Muscle layer of colon (tissue), 2 donors: Measurements from ENCODE around the gene ASXL3.

Source experiments
- H3K27ac ChIP-seq: one replicate; pipeline ENCODE4 v1.7.0; 2013; ENCODE audit warnings: low read depth, mild to moderate bottlenecking, low read length, moderate library complexity
- H3K27me3 ChIP-seq, 2 donors: one replicate each; pipeline ENCODE4 v1.7.0; 2013; ENCODE audit warnings: low read length in 2 of 2, mild to moderate bottlenecking in 2 of 2; ENCODE audit not compliant: insufficient read depth in 2 of 2, control insufficient read depth in 1 of 2
- H3K36me3 ChIP-seq: one replicate; pipeline ENCODE4 v1.7.0; 2013; ENCODE audit warnings: mild to moderate bottlenecking, low read length; ENCODE audit not compliant: insufficient read depth
- H3K4me1 ChIP-seq: one replicate; pipeline ENCODE4 v1.7.0; 2013; ENCODE audit warnings: mild to moderate bottlenecking, low read length; ENCODE audit not compliant: insufficient read depth
- H3K4me3 ChIP-seq, 2 donors: one replicate each; pipeline ENCODE4 v1.7.0; 2013; ENCODE audit warnings: low read length in 2 of 2, low read depth in 1 of 2, mild to moderate bottlenecking in 1 of 2, moderate library complexity in 1 of 2
- H3K9ac ChIP-seq: one replicate; pipeline ENCODE4 v1.7.0; 2013; ENCODE audit warnings: low read length
- H3K9me3 ChIP-seq: one replicate; pipeline ENCODE4 v1.7.0; 2013; ENCODE audit warnings: mild to moderate bottlenecking, low read length
- donor health status: abdominal sarcoma.
- donor health status: Adenocarcinoma of cecum.

ASXL3 gene

DNA sequence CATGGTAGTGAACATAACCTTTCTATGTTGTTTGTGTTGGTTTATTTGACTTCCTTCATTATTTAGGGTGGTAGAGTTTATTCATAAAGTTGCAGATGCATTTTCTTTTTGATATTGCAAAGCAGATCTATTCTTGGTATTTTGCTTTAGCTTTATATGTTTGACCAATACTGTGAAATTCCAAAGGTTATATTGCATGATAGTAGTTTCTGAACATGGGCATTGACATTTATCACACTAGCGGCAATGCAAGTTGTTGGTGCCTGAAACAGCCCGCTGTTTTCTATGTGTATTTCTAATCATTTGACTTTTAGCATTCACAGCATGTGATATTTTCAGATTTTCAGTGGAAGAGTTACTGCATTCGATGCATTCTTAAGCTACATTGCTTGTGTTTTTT is 87.2 kb downstream of the ASXL3 start:
- H3K9me3 ChIP-seq, result no peaks in the 10 kb centered on the region
- H3K9ac ChIP-seq, result no peak overlapping the region
- no peaks in the 10 kb centered on the region for H3K27me3 ChIP-seq
- no peaks in the 10 kb centered on the region for H3K36me3 ChIP-seq
- no peaks in the 10 kb centered on the region for H3K4me1 ChIP-seq
- H3K4me3 ChIP-seq, result no peak overlapping the region
- no peak overlapping the region for H3K27ac ChIP-seq

DNA sequence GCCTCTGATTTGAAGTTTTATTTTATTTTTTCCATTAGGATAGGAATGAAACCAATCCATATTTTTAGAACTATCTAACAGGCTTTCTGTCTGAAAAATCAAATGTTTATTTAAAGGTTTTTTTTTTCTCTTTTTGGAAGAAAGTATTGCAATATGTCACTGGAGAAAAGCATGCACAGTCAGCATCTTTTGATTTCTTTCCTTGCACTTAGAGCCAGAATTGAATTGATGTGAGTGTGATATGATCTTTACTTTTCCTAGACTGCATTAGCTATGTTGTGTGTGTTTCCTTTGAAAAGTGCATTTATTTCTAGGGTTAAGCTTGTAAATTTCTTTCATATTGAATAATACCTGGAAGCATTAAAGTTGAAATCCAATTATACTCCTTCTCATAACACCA is 87.6 kb downstream of the ASXL3 start:
- H3K9me3 ChIP-seq, result no peaks in the 10 kb centered on the region
- H3K4me1 ChIP-seq, result no peaks in the 10 kb centered on the region
- no peak overlapping the region for H3K4me3 ChIP-seq
- no peaks in the 10 kb centered on the region for H3K27me3 ChIP-seq
- H3K9ac ChIP-seq, result no peak overlapping the region
- H3K36me3 ChIP-seq, result no peaks in the 10 kb centered on the region
- no peak overlapping the region for H3K27ac ChIP-seq

DNA sequence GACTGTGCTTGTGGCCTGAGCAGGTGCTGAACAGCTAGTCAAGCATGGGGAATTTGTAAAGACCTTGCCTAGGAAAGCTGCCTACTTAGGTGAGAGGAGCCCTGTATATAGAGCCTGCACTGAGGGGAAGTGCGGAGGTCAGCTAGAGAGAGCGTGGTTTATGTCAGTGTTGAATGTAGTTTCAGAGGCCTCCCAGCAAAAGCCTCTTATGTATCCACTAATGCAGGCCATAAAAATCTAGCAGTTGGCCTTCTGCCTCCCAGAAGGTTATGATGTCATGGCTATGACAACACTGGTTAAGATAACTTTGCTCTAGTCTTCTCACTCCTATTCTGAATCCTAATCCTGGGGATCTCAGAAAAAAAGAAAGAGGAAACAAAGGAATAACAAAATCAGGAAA is 88.9 kb downstream of the ASXL3 start:
- Histone ChIP-seq H3K4me1 (no peaks in the 10 kb centered on the region), H3K9me3 (no peaks in the 10 kb centered on the region), H3K4me3 (no peak overlapping the region), H3K27ac (no peak overlapping the region), H3K27me3 (no peaks in the 10 kb centered on the region), H3K36me3 (no peaks in the 10 kb centered on the region), H3K9ac (no peak overlapping the region)

GRCh38 chr18:33669589-33669988 is 91.6 kb downstream of the ASXL3 start:
- no peak overlapping the region for H3K9ac ChIP-seq
- H3K27me3 ChIP-seq, result no peaks in the 10 kb centered on the region
- H3K27ac ChIP-seq, result no peak overlapping the region
- H3K4me1 ChIP-seq, result no peaks in the 10 kb centered on the region
- no peaks in the 10 kb centered on the region for H3K9me3 ChIP-seq
- no peak overlapping the region for H3K4me3 ChIP-seq
- H3K36me3 ChIP-seq, result no peaks in the 10 kb centered on the region

DNA sequence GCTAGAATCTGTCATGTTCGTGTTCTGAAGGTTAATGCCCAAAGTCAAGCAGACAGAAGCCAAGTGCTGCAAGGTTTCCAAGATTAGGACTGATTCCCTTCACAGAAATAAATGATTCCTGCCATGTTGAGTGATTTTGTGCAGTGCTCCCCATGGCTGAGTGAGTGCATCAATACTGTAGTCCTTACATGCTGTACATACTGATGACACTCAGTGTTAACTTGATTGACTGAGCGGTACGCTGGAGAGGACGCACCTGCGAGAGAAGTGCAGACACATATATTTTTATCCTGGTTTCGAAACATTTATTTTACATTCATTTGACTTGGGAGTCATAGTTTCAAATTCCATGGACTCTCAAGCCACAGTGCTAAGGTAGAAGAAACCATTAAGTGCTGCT is 92.0 kb downstream of the ASXL3 start:
- Histone ChIP-seq H3K27me3 (no peaks in the 10 kb centered on the region), H3K27ac (no peak overlapping the region), H3K9me3 (no peaks in the 10 kb centered on the region), H3K4me3 (no peak overlapping the region), H3K4me1 (no peaks in the 10 kb centered on the region), H3K9ac (no peak overlapping the region), H3K36me3 (no peaks in the 10 kb centered on the region)

- no peaks in the 10 kb centered on the region for H3K4me1 ChIP-seq
- H3K9ac ChIP-seq, result no peak overlapping the region
- H3K27ac ChIP-seq, result no peak overlapping the region
- H3K27me3 ChIP-seq, result no peaks in the 10 kb centered on the region
- H3K9me3 ChIP-seq, result no peaks in the 10 kb centered on the region
- H3K36me3 ChIP-seq, result no peaks in the 10 kb centered on the region
- H3K4me3 ChIP-seq, result no peak overlapping the region
These were observed 95.7 kb downstream of the ASXL3 start for GRCh38 chr18:33673689-33674088.

DNA sequence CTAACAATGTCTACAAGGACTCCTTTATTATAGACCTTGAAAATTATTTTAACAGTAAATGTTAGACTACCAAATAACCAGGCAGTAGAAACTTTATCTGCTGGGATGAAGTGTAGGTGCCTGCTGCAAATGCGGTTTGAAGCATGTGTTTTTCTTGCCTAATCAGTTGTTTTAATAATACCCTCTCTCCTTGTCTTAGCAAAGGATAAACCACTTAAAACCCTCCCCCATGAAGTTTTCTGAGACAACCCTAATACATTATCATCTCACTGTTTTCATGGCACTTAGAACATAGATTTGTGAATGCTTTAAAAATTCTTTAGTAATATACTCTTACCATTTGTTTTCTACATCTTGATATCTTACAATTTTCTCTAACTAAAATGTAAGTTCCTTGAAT is 98.6 kb downstream of the ASXL3 start:
- H3K36me3 ChIP-seq, result no peaks in the 10 kb centered on the region
- H3K4me1 ChIP-seq, result no peaks in the 10 kb centered on the region
- no peak overlapping the region for H3K9ac ChIP-seq
- H3K27me3 ChIP-seq, result no peaks in the 10 kb centered on the region
- no peaks in the 10 kb centered on the region for H3K9me3 ChIP-seq
- no peak overlapping the region for H3K4me3 ChIP-seq
- H3K27ac ChIP-seq, result no peak overlapping the region

- Histone ChIP-seq H3K27ac (no peak overlapping the region), H3K4me1 (no peaks in the 10 kb centered on the region), H3K9me3 (no peaks in the 10 kb centered on the region), H3K36me3 (no peaks in the 10 kb centered on the region), H3K27me3 (no peaks in the 10 kb centered on the region), H3K9ac (no peak overlapping the region), H3K4me3 (no peak overlapping the region)
These were observed 99.9 kb downstream of the ASXL3 start for GRCh38 chr18:33677891-33678290.

GRCh38 chr18:33682436-33682835 is 104.4 kb downstream of the ASXL3 start:
- no peaks in the 10 kb centered on the region for H3K9me3 ChIP-seq
- no peaks in the 10 kb centered on the region for H3K27me3 ChIP-seq
- H3K36me3 ChIP-seq, result no peaks in the 10 kb centered on the region
- H3K4me1 ChIP-seq, result no peaks in the 10 kb centered on the region
- H3K9ac ChIP-seq, result no peak overlapping the region
- H3K4me3 ChIP-seq, result no peak overlapping the region
- H3K27ac ChIP-seq, result no peak overlapping the region

DNA sequence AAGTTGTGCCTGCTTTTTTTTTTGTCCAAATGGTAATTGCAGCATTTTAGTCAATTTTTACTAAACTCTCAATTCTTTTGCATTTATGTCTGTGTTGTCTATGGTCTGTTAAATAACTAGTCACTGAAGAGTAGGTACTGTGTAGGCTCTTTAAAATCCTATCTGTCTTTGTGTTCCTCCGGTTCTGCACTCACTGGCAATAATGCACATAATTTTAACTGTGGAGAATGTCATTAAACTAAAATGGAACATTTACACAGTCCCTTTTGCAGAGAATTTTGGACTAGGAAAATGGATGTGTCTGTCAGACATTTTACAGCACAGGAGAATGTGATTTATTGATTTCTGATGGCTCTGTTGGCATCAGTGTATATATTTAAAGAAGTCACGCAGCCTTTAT is 116.6 kb downstream of the ASXL3 start:
- Histone ChIP-seq H3K36me3 (no peaks in the 10 kb centered on the region), H3K4me1 (no peaks in the 10 kb centered on the region), H3K4me3 (no peak overlapping the region), H3K27me3 (no peaks in the 10 kb centered on the region), H3K27ac (no peak overlapping the region), H3K9ac (no peak overlapping the region), H3K9me3 (no peaks in the 10 kb centered on the region)

GRCh38 chr18:33696332-33697162 is 118.5 kb downstream of the ASXL3 start:
- Histone ChIP-seq H3K9me3 (no peaks in the 10 kb centered on the region), H3K4me1 (no peaks in the 10 kb centered on the region), H3K27ac (no peak overlapping the region), H3K4me3 (no peak overlapping the region), H3K9ac (no peak overlapping the region), H3K36me3 (no peaks in the 10 kb centered on the region), H3K27me3 (no peaks in the 10 kb centered on the region)

- H3K27me3 ChIP-seq, result no peaks in the 10 kb centered on the region
- no peak overlapping the region for H3K9ac ChIP-seq
- no peaks in the 10 kb centered on the region for H3K4me1 ChIP-seq
- H3K27ac ChIP-seq, result no peak overlapping the region
- H3K9me3 ChIP-seq, result no peaks in the 10 kb centered on the region
- H3K4me3 ChIP-seq, result no peak overlapping the region
- H3K36me3 ChIP-seq, result no peaks in the 10 kb centered on the region
These were observed 119.5 kb downstream of the ASXL3 start for GRCh38 chr18:33697498-33697897.
